Measurements from ENCODE around the gene IGBP1. TPM values are rescaled to one million over a fixed set of nuclear protein-coding genes. Genes with fewer than 3 reads are reported as not detected.

IGBP1 gene
- total and polyA plus RNA-seq, 10 of the 15 experiments (the other 5 are each of a cell fraction or from before 2014, with no cell fraction given) = 29.7 to 120 (median 58.7) TPM

- no peaks in the 10 kb centered on the region for H3K36me3 ChIP-seq (ENCODE audit: control insufficient read depth in 2 of 2, insufficient read depth in 2 of 2, low read length in 1 of 2)
- CTCF ChIA-PET = interaction anchor here (1.3 kb wide), 1 partner anchor 22 kb away, joined by 3 read pairs; no protein-coding TSS in a partner anchor
- no peak overlapping the region for H3K9ac ChIP-seq (ENCODE audit: control insufficient read depth, insufficient read depth, low read length)
- ATAC-seq (peak; percentile 29), DNase-seq (ENCODE audit: low read depth, low spot score) (peak; percentile 20), FAIRE-seq (no peak)
- WGBS (ENCODE audit: insufficient coverage, insufficient replicate concordance, low lambda C conversion rate, missing lambda C conversion rate) = 19% methylated on average over 7 of the region's 7 CpGs
- TF ChIP-seq NRF1 (conservative IDR thresholded peaks at IDR 0.05; ENCODE audit: low read depth, low read length) = no peak
- TF ChIP-seq RUNX3 (IDR thresholded peaks at IDR 0.05; ENCODE audit: low read length) = peak; percentile 20; the same call in 1 of the 2 replicates
- H3K4me2 ChIP-seq (ENCODE audit: control insufficient read depth, insufficient read depth) = no peak overlapping the region
- H3K4me1 ChIP-seq (ENCODE audit: control insufficient read depth, insufficient read depth, low read length) = peaks cover 18% of the 10 kb centered on the region
- BruUV-seq (replicated peaks) = no TSS peak
- SMC1A ChIA-PET (ENCODE audit: uncharacterized antibody, unreplicated experiment) = interaction anchor here (1.9 kb wide), 1 partner anchor 8 kb away, joined by 4 read pairs; no protein-coding TSS in a partner anchor
- in situ Hi-C loops (cut with MboI) (no loop called here), intact Hi-C loops (cut with micrococcal nuclease; ENCODE audit: unreplicated experiment) (no loop called here)
- H3K79me2 ChIP-seq (ENCODE audit: control insufficient read depth, insufficient read depth, low read length) = no peaks in the 10 kb centered on the region
- no peaks in the 10 kb centered on the region; the same call in 2 of the 3 replicates for H3K9me3 ChIP-seq (replicated peaks; ENCODE audit: control insufficient read depth, insufficient read depth, low read length)
- RAD21 ChIA-PET (ENCODE audit: unreplicated experiment) = no interaction called here
- no peaks in the 10 kb centered on the region for H4K20me1 ChIP-seq (ENCODE audit: control insufficient read depth, insufficient read depth)
- no peaks in the 10 kb centered on the region for H3K27me3 ChIP-seq (replicated peaks in 1 of 2; ENCODE audit: control insufficient read depth in 2 of 2, insufficient read depth in 2 of 2, low read length in 1 of 2)
- no peak overlapping the region for H3K4me3 ChIP-seq
- no peak overlapping the region for H2AFZ ChIP-seq (ENCODE audit: control insufficient read depth, low read depth, low read length)
- H3K27ac ChIP-seq (ENCODE audit: control insufficient read depth, insufficient read depth) = peak overlapping the region; percentile 18; the same call in 1 of the 2 replicates
- POLR2A ChIA-PET = no interaction called here
These were observed 42.1 kb downstream of the IGBP1 start for GRCh38 chrX:70175338-70175737.

- peak within 1 kb of the TSS; percentile 19; the same call in 1 of the 2 replicates for H3K4me2 ChIP-seq (ENCODE audit: control insufficient read depth, insufficient read depth)
- peak; percentile 53 for DNase-seq (ENCODE audit: low read depth, low spot score)
- H4K20me1 ChIP-seq (ENCODE audit: control insufficient read depth, insufficient read depth) = no peaks in the 10 kb centered on the region
- no peaks in the 10 kb centered on the region; the same call in 2 of the 3 replicates for H3K9me3 ChIP-seq (replicated peaks; ENCODE audit: control insufficient read depth, insufficient read depth, low read length)
- no peaks in the 10 kb centered on the region for H3K79me2 ChIP-seq (ENCODE audit: control insufficient read depth, insufficient read depth, low read length)
- peak within 1 kb of the TSS; percentile 59 for H3K27ac ChIP-seq (ENCODE audit: control insufficient read depth, insufficient read depth)
- H3K4me1 ChIP-seq (ENCODE audit: control insufficient read depth, insufficient read depth, low read length) = peaks cover 18% of the 10 kb centered on the region
- H3K4me3 ChIP-seq = no peak within 1 kb of the TSS
- peak; percentile 80 for ATAC-seq
- peak within 1 kb of the TSS; percentile 15 for H2AFZ ChIP-seq (ENCODE audit: control insufficient read depth, low read depth, low read length)
- no peak for FAIRE-seq
- SMC1A ChIA-PET (ENCODE audit: uncharacterized antibody, unreplicated experiment) = interaction anchor here (0.8 to 2.3 kb wide), 6 partner anchors 10 to 210 kb away, joined by 3 to 7 read pairs (median 4); partner anchors contain the start of gene IGBP1
- POLR2A ChIA-PET = no interaction called here
- H3K36me3 ChIP-seq (ENCODE audit: control insufficient read depth in 2 of 2, insufficient read depth in 2 of 2, low read length in 1 of 2) = no peaks in the 10 kb centered on the region
- intact Hi-C loops (cut with micrococcal nuclease; ENCODE audit: unreplicated experiment) = loop anchor here (2.0 kb wide), 1 partner anchor 44 kb away; the partner anchor contains the start of gene IGBP1
- in situ Hi-C loops (cut with MboI) = no loop called here
- RAD21 ChIA-PET (ENCODE audit: unreplicated experiment) = interaction anchor here (2.0 kb wide), 1 partner anchor 43 kb away, joined by 11 read pairs; the partner anchor contains the start of gene IGBP1
- no peaks in the 10 kb centered on the region for H3K27me3 ChIP-seq (replicated peaks in 1 of 2; ENCODE audit: control insufficient read depth in 2 of 2, insufficient read depth in 2 of 2, low read length in 1 of 2)
- CTCF ChIA-PET = interaction anchor here (0.6 to 2.1 kb wide), 4 partner anchors 36 to 257 kb away, joined by 3 to 12 read pairs (median 4); partner anchors contain the start of gene IGBP1
- no peak within 1 kb of the TSS for H3K9ac ChIP-seq (ENCODE audit: control insufficient read depth, insufficient read depth, low read length)
- no TSS peak for BruUV-seq (replicated peaks)
- 4% methylated on average over 7 of the region's 7 CpGs for WGBS (ENCODE audit: insufficient coverage, insufficient replicate concordance, low lambda C conversion rate, missing lambda C conversion rate)
- TF ChIP-seq EGR1 (IDR thresholded peaks at IDR 0.05; ENCODE audit: borderline replicate concordance in 1 of 2, low read depth in 2 of 2, low read length in 2 of 2) (no peak), YY1 (IDR thresholded peaks at IDR 0.05; ENCODE audit: low read depth, low read length) (0 out of 2 replicates have a peak, but pooled peaks have one; percentile 21), FOXK2 (IDR thresholded peaks at IDR 0.05) (no peak), MEF2A (IDR thresholded peaks at IDR 0.05; ENCODE audit: insufficient read depth, low read depth, low read length) (0 out of 2 replicates have a peak, but pooled peaks have one; percentile 21), EP300 (IDR thresholded peaks at IDR 0.05; ENCODE audit: borderline replicate concordance in 1 of 2, control insufficient read depth in 1 of 2, low read depth in 2 of 2, low read length in 2 of 2) (peak in 1 of 2 experiments; percentile 1; a peak in 1 of 4 replicates), RELA (IDR thresholded peaks at IDR 0.05; ENCODE audit: borderline replicate concordance, partially characterized antibody) (no peak), BMI1 (IDR thresholded peaks at IDR 0.05; ENCODE audit: borderline replicate concordance) (no peak), RUNX3 (IDR thresholded peaks at IDR 0.05; ENCODE audit: low read length) (peak; percentile 24; the same call in 1 of the 2 replicates), ZNF622 (IDR thresholded peaks at IDR 0.05) (no peak), BACH1 (IDR thresholded peaks at IDR 0.05; ENCODE audit: borderline replicate concordance) (peak; percentile 56; the same call in 1 of the 2 replicates), CREB1 (IDR thresholded peaks at IDR 0.05; ENCODE audit: low read depth) (no peak)
- TF ChIP-seq, protein P1, sequence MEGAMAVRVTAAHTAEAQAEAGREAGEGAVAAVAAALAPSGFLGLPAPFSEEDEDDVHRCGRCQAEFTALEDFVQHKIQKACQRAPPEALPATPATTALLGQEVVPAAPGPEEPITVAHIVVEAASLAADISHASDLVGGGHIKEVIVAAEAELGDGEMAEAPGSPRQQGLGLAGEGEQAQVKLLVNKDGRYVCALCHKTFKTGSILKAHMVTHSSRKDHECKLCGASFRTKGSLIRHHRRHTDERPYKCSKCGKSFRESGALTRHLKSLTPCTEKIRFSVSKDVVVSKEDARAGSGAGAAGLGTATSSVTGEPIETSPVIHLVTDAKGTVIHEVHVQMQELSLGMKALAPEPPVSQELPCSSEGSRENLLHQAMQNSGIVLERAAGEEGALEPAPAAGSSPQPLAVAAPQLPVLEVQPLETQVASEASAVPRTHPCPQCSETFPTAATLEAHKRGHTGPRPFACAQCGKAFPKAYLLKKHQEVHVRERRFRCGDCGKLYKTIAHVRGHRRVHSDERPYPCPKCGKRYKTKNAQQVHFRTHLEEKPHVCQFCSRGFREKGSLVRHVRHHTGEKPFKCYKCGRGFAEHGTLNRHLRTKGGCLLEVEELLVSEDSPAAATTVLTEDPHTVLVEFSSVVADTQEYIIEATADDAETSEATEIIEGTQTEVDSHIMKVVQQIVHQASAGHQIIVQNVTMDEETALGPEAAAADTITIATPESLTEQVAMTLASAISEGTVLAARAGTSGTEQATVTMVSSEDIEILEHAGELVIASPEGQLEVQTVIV (IDR thresholded peaks at IDR 0.05; ENCODE audit: borderline replicate concordance, partially characterized antibody) = no peak
These were observed 43.8 kb downstream of the IGBP1 start, which contains the start of gene DGAT2L6 for GRCh38 chrX:70176938-70177533. Gene DGAT2L6, plus strand, starts transcription at chrX:70177483. Its CDS starts 100 bp downstream, at chrX:70177583.

All from GM12878 (cell line).